GM06990 (cell line): ENCODE data around the gene PPP3CA.

Experiments
- DNase-seq: peaks from one replicate; pipeline ENCODE4 v3.0.0-alpha.2; 2011; ENCODE audit not compliant: insufficient read length; ENCODE audit errors: extremely low read depth
- H3K27me3 ChIP-seq: replicated peaks from 2 replicates; pipeline ENCODE4 v1.6.0; 2011; ENCODE audit warnings: low read length; ENCODE audit not compliant: control insufficient read depth, insufficient read depth
- H3K36me3 ChIP-seq: 2 replicates; pipeline ENCODE4 v1.5.1; 2011; ENCODE audit warnings: low read length; ENCODE audit not compliant: control insufficient read depth, insufficient read depth
- H3K4me3 ChIP-seq: replicated peaks from 2 replicates; pipeline ENCODE4 v1.5.1; 2011; ENCODE audit warnings: low read depth, mild to moderate bottlenecking, control low read depth, low read length
- CTCF ChIP-seq: IDR thresholded peaks from 2 replicates; pipeline ENCODE4 v1.5.1; 2011; ENCODE audit warnings: low read length, control low read depth, mild to moderate bottlenecking, inconsistent platforms; ENCODE audit not compliant: insufficient read depth, poor library complexity, severe bottlenecking

PPP3CA gene

DNA sequence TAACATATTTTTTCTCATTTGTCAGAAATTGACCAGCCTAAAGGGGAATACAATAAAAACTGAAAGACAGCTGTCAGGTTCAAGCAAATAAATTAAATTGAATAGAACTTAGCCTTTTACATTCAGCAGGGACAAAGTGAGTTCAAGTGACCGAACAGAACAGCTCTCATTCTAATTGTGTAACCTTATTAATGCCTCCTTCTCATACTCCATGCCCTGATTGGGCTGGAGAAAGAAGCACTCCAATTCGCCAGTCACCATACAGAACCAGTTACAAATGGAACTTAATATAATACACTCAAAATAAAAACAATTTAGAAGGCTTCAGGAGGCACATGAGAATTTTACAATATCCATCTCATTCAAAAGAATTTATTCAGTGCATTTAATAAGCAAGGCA lies 8.0 kb downstream of the PPP3CA start:
- Histone ChIP-seq H3K36me3 (no peaks in the 10 kb centered on the region), H3K27me3 (no peaks in the 10 kb centered on the region), H3K4me3 (no peak overlapping the region)
- TF ChIP-seq CTCF, result no peak
- no peak for DNase-seq

DNA sequence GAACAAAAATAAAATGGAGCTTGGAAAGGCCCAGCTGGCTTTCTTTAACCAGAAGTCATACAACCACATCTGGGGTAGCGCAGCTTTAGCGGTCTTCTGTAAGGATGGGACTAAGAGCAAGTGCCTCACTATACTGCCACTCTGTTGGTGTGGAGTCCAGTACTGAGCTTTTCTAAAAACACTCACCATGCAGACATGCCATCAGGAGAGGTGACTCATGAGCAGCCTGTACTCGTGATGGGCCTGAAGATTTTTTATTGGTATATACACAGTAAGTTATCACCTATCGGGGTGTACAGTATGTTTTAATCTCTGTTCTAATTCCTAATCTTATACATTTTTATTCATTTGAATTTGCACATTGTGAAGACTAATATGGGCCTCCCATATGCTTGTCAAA lies 9.6 kb downstream of the PPP3CA start:
- no peak for DNase-seq
- H3K4me3 ChIP-seq, result no peak overlapping the region
- H3K27me3 ChIP-seq, result no peaks in the 10 kb centered on the region
- no peak for TF ChIP-seq CTCF
- no peaks in the 10 kb centered on the region for H3K36me3 ChIP-seq

DNA sequence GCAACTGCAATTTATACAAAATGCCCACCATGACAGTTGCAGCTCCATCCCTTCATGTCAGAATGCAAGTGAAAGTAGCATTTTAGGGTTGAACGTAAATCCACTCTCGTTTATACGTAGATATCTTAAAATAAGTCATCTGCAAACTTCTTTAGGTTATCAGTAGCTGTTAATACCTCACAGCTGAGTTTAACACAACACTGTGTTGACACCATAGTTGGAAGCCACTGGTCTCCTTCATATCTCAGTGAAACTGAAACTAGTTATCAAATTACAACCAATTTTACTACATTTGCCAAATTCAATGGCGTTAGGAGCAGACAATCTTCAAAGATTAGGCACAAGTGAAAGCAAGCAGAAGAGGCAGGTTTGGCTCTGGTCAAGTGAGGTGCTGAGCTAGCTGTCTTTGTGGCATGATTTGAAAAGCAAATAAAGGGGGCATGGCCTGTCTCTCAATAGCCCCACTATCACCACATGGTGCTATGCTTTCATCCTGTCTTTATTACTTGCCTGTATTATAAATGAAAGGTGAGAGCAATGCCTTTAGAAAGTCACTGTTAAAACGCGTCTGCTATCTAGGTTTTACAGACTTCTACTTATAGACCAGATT lies 12.3 kb downstream of the PPP3CA start:
- H3K27me3 ChIP-seq, result no peaks in the 10 kb centered on the region
- no peak for DNase-seq
- H3K4me3 ChIP-seq, result no peak overlapping the region
- no peak for TF ChIP-seq CTCF
- H3K36me3 ChIP-seq, result no peaks in the 10 kb centered on the region

GRCh38 chr4:101332424-101332823 lies 14.9 kb downstream of the PPP3CA start:
- no peak overlapping the region for H3K4me3 ChIP-seq
- no peaks in the 10 kb centered on the region for H3K27me3 ChIP-seq
- no peak for TF ChIP-seq CTCF
- DNase-seq, result no peak
- H3K36me3 ChIP-seq, result no peaks in the 10 kb centered on the region

DNA sequence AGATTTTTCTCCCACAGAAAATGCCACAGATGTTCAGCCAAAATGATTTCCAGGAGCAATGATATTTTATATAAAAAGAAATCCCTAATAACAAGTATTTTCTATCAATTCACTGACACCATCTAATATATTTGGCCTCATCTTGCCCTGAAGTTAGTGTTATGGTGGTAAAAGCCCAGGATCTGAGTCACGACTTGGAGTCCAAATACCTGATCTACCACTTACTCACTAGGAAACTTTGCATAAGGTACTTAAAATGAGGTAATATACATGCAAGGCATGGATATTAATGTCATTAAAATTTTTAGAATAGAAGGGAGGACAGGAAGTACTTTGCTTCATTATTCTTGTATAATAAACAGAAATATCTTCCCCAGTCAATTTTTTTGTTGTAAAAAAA lies 16.3 kb downstream of the PPP3CA start:
- DNase-seq, result no peak
- H3K4me3 ChIP-seq, result no peak overlapping the region
- TF ChIP-seq CTCF, result no peak
- no peaks in the 10 kb centered on the region for H3K36me3 ChIP-seq
- no peaks in the 10 kb centered on the region for H3K27me3 ChIP-seq

GRCh38 chr4:101329592-101329991 lies 17.7 kb downstream of the PPP3CA start:
- TF ChIP-seq CTCF, result no peak
- Histone ChIP-seq H3K27me3 (no peaks in the 10 kb centered on the region), H3K4me3 (no peak overlapping the region), H3K36me3 (no peaks in the 10 kb centered on the region)
- no peak for DNase-seq
